Activated CD4-positive, alpha-beta T cell treated with anti-CD3 and anti-CD28 coated beads, Interleukin-2, amount 10 ng/mL, durations not matched to agents 7 days and 5 days (primary cell): ENCODE results near the gene ACOXL. TPM values are rescaled to one million over a fixed set of nuclear protein-coding genes. Genes with fewer than 3 reads are reported as not detected.
"Not testable (repeated sequence)": the region's sequence is repeated elsewhere in the genome, so short reads cannot be mapped to it uniquely, and the experiment has no call there.

Source experiments
- CTCF ChIA-PET: fragments of 350-600 bp; sonication (Branson Sonifier 250); formaldehyde crosslinking; loops from one replicate; lab custom pipeline; 2021; ENCODE audit warnings: antibody characterized with exemption; lab: Charles Lee
- POLR2A ChIA-PET: fragments of 350-600 bp; sonication (Branson Sonifier 250); formaldehyde crosslinking; loops from one replicate; lab custom pipeline; 2021; ENCODE audit warnings: antibody characterized with exemption; lab: Charles Lee
- DNase-seq: peaks from one replicate; pipeline ENCODE4 v3.0.0-alpha.2; 2020
- H3K27ac Mint-ChIP-seq: one replicate; pipeline ENCODE4 v1.8.0; 2021; ENCODE audit warnings: mild to moderate bottlenecking, moderate library complexity, mixed read lengths
- H3K27me3 Mint-ChIP-seq: one replicate; pipeline ENCODE4 v1.8.0; 2021; ENCODE audit warnings: mixed read lengths
- H3K36me3 Mint-ChIP-seq: one replicate; pipeline ENCODE4 v1.8.0; 2021; ENCODE audit warnings: low read depth, mixed read lengths
- H3K4me1 Mint-ChIP-seq: one replicate; pipeline ENCODE4 v1.8.0; 2021; ENCODE audit warnings: mixed read lengths
- H3K4me3 Mint-ChIP-seq: one replicate; pipeline ENCODE4 v1.8.0; 2021; ENCODE audit warnings: mild to moderate bottlenecking, moderate library complexity, mixed read lengths
- H3K9me3 Mint-ChIP-seq: one replicate; pipeline ENCODE4 v1.8.0; 2021; ENCODE audit warnings: mixed read lengths
- total RNA-seq, 2 experiments: library from RNA; stranded (reverse); gene quantifications; one replicate each; pipeline ENCODE4 v1.2.3, GENCODE V29; 2021

ACOXL gene
- total RNA-seq, 2 experiments from 2014 or later, result 0.15 TPM; not detected in 1

DNA sequence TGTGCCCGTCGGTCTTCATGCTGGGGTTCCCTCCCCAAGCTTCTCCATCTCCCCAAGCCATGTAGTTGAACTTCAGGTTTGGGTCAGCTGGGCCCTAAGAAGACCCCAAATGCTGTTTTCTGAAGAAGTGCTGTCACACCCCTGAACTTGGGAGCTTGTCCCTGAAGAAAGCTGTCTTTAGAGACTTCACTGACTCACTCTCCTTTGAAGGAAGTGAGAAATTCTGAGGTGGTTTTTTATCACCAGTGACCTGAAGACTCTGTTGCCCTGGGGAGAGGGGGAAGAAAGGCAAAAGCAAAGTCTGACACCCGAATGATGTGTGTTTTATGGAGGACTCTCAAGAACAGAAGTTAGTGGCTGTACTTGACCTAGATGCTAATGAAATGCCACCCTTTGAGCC, 304.8 kb downstream of the ACOXL start:
- Mint-ChIP-seq H3K36me3 (no peaks in the 10 kb centered on the region), H3K27ac (no peak overlapping the region), H3K4me1 (no peaks in the 10 kb centered on the region), H3K4me3 (no peak overlapping the region), H3K9me3 (no peaks in the 10 kb centered on the region), H3K27me3 (peaks cover 17% of the 10 kb centered on the region)
- CTCF ChIA-PET, result no interaction called here
- POLR2A ChIA-PET, result no interaction called here
- DNase-seq, result no peak

DNA sequence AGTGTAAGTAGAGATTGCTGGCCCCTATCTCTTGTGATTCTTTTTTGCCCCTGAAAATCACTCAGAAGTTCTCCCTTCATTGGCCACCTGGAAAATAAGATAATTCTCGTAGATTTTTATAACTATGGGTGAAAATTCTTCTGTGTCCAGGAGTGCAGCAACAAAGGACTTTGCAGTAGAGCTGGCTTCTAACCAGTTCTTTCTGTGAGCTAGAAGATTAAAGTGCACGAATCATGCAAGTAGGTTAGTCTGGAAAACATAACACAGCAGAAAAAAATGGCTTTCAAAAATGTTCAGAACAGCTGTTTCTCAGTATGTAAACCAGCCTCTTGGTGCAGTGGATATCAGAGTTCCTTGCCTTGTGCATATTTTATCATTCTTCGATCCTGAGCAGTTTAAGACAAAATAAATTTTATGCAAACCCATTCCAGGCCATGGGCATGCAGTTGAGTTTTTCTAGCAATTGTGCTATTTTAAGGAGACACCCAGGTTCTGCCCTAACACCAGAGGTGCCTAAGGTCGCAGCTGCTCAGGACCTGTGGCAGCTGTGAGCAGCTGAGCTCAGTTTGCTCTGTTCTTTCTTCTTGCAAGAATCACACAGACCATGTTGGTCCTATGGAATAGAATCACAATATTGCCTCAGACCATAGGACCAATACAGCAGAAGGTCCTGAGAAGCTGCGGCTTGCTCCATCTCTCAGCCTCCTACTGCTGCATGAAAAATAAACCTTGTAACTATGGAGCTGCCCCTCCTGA, 307.4 kb downstream of the ACOXL start:
- H3K27ac Mint-ChIP-seq, result no peak overlapping the region
- no peak for DNase-seq
- CTCF ChIA-PET, result interaction anchor here (1.0 kb wide), 1 partner anchor 14 kb away, joined by 3 read pairs; no protein-coding TSS in a partner anchor
- no peaks in the 10 kb centered on the region for H3K9me3 Mint-ChIP-seq
- H3K4me3 Mint-ChIP-seq, result no peak overlapping the region
- no peaks in the 10 kb centered on the region for H3K36me3 Mint-ChIP-seq
- POLR2A ChIA-PET, result no interaction called here
- H3K27me3 Mint-ChIP-seq, result peaks cover 9% of the 10 kb centered on the region
- H3K4me1 Mint-ChIP-seq, result peaks cover 1% of the 10 kb centered on the region

DNA sequence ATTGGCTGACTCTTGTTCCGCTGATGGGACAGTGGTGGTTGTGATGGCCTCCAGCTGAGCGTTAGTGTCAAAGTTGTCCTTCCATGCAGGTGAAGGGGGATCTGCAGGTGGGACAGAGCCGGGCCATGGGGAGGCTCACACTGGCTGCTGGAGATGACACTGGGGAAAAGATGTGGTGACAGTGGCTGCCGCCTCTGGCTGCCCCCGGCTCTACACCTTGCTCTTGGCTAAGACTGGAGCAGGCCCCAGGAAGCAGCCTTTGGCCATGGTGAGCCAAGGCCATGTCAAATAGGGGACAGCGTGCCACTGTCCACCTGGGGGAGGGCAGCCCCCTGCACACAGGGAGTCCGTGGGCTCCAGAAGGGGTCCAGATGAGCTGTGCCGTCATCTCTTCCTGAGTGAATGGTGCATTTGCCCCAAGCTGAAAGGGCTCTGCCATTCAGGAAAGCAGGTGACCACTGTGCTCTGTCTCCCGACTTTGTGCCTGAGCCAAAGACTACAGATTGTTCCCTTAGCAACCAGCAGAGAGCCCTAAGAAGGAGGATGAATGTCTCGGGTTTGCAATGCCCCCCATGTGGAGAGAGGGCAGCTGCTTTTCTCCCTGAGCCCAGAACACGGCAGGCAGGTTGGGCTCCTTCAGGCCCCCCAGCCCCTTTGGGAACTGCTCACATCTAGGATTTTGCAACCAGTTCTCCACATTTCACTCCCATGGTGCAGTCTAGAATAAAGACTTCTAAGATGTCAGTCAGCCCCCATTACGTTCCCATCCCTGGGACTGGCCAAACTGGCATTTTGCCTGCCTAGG, 309.2 kb downstream of the ACOXL start:
- Mint-ChIP-seq H3K4me3 (no peak overlapping the region), H3K27me3 (peaks cover 13% of the 10 kb centered on the region), H3K4me1 (peaks cover 1% of the 10 kb centered on the region), H3K36me3 (no peaks in the 10 kb centered on the region), H3K9me3 (peaks cover 8% of the 10 kb centered on the region), H3K27ac (no peak overlapping the region)
- ChIA-PET POLR2A (no interaction called here), CTCF (no interaction called here)
- DNase-seq, result no peak

DNA sequence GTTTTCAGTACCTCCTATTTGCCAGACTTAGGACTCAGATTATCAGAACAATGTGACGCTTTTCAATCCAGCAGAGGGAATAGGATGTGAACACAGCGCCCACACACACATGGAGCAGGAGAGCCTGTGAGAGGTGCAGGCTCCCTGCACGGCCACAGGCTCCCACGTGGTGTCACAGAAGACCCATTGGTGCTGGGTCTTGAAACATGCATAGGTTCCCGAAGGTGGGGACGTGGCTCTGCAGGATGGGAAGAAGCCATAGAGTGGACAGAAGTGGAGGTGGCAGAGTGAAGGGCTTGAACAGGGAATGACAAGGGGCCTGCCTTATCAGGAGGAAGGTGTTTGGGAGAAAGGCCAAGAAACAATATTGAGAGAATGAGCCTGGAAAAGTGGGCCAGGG, 309.9 kb downstream of the ACOXL start:
- Mint-ChIP-seq H3K9me3 (peaks cover 11% of the 10 kb centered on the region), H3K27ac (no peak overlapping the region), H3K27me3 (peaks cover 16% of the 10 kb centered on the region), H3K36me3 (no peaks in the 10 kb centered on the region), H3K4me3 (no peak overlapping the region), H3K4me1 (peaks cover 1% of the 10 kb centered on the region)
- no peak for DNase-seq
- ChIA-PET POLR2A (no interaction called here), CTCF (no interaction called here)

DNA sequence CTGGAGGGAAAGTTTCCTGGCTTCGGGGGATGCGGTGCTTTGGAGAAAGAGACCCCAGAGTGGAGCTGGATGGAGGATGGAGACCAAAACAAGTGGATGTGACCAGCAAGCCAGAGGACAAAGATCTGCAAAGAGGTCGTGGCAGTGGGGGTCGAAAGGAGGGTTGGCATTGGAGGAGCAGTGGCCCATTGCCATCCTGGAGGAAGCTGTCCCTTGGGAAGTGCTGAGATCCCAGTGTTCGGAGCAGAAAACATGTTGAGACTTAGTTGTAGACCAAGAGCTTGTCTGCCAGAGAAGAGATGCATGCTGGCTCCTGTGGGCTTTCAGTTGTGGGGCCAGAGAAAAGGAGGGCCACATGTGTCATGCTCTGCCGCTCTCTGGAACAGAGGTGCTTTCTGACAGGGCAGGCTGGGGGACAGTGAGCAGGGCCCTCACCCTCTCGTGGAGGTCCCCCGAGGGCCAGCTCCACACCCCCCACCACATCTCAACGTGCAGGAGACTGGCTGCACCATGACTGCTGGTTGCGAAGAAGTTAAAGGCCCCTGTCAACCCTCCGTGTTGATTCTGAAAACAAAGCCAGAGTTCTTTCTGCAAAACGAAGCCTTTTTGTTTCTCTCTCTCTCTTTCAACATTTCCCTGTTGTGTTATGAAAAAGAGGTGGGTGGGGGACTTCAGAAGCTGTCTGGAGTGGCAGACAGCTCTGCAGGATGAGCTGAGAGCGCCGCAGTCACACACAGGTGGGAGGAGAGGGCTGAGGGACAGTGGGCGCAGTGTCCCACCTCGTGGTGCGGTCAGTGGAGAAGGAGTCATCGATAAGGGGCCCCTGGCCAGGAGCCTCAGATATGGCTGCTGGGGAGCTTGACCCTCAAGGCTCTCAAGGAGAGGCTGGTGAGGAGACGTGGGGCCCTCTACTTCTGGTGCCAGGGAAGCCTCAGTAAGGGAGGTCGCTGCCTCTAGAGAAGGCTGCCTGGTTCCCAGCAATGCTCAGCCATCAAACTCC, 310.7 kb downstream of the ACOXL start:
- no peak for DNase-seq
- Mint-ChIP-seq H3K27me3 (peaks cover 18% of the 10 kb centered on the region), H3K36me3 (no peaks in the 10 kb centered on the region)

DNA sequence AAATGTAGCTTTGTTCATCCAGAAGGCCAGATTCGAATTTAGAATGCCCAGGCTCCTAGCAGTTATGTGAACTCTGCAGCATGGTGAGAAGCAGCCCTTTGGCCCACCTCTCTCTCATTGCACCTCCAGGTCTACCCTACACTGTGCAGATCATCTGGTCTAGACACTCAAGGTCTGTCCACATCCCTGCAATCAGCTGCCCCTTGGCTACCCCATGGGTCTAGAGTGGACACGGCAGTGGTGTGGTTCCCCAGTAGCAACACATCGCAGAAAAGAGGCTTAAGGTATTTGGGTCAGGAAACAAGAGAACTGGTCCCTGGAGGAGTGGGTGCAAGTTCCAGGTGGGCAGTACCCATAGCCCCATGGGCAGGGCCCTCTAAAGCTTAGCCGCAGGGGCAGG, 311.7 kb downstream of the ACOXL start:
- Mint-ChIP-seq H3K4me1 (peaks cover 1% of the 10 kb centered on the region), H3K36me3 (no peaks in the 10 kb centered on the region), H3K27me3 (peaks cover 15% of the 10 kb centered on the region), H3K4me3 (no peak overlapping the region), H3K27ac (no peak overlapping the region), H3K9me3 (peaks cover 11% of the 10 kb centered on the region)
- DNase-seq, result no peak
- ChIA-PET POLR2A (no interaction called here), CTCF (interaction anchor here (1.5 to 2.0 kb wide), 2 partner anchors 13 to 18 kb away, joined by 3 to 9 read pairs; no protein-coding TSS in a partner anchor)

More for the DNA sequence above, 310.7 kb downstream of the ACOXL start:
- POLR2A ChIA-PET, result no interaction called here
- CTCF ChIA-PET, result interaction anchor here (1.5 to 2.0 kb wide), 2 partner anchors 14 to 17 kb away, joined by 3 to 9 read pairs; no protein-coding TSS in a partner anchor
- Mint-ChIP-seq H3K27ac (no peak overlapping the region), H3K9me3 (peaks cover 11% of the 10 kb centered on the region), H3K4me1 (peaks cover 1% of the 10 kb centered on the region), H3K4me3 (no peak overlapping the region)

DNA sequence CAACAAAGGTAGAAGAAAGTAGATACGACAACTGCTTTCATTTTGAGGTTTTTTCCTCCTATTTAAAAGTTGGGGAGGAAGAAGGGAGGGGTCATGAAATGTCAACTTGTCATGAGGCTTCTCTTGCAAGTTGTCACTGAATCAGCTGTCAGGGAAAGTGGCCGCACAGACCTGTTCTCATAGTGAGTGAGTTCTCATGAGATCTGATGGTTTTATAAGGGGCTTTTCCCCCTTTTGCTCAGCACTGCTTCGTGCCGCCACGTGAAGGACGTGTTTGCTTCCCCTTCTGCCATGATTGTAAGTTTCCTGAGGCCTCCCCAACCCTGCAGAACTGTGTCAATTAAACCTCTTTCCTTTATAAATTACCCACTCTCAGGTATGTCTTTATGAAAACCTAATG, 312.9 kb downstream of the ACOXL start:
- DNase-seq, H3K4me3 Mint-ChIP-seq, POLR2A ChIA-PET, H3K4me1 Mint-ChIP-seq, CTCF ChIA-PET, H3K36me3 Mint-ChIP-seq, H3K27ac Mint-ChIP-seq: not testable (repeated sequence)
- H3K27me3 Mint-ChIP-seq, result peaks cover 13% of the 10 kb centered on the region
- H3K9me3 Mint-ChIP-seq, result peaks cover 11% of the 10 kb centered on the region

DNA sequence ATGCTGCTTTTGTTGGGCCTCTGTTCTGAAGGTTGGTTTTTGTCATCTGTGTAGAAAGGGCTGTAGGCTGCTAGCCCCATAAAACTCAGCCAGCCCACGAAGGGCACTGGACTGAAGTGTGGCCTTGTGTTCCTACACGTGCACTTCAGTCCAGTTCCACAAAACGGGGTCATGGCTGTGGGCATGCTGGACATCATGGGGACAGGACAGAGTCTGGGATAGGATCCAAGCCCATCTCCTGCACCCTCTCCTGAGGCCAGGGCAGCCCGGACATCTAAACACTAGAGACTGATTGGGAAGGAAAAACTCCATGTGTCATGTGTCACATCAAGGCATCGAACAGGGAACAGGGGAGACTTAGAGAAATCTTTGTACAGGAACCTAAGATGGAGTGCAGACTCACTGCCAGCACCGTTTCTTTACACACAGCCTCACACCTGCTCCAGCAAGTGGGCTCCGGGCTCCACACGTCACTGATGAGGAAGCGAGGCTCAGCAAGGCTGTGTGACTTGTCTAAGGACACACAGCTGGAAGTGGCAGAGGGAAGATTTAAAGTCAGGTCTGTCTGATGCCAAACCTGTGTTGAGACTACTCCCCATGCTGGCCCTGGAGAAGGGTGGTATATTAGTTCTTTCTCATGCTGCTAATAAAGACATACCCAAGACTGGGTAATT, 313.5 kb downstream of the ACOXL start:
- H3K27me3 Mint-ChIP-seq, result peaks cover 13% of the 10 kb centered on the region
- ChIA-PET CTCF (no interaction called here), POLR2A (no interaction called here)
- H3K27ac Mint-ChIP-seq, result no peak overlapping the region
- peaks cover 11% of the 10 kb centered on the region for H3K4me1 Mint-ChIP-seq
- no peak for DNase-seq
- H3K36me3 Mint-ChIP-seq, result no peaks in the 10 kb centered on the region
- H3K9me3 Mint-ChIP-seq, result peaks cover 11% of the 10 kb centered on the region
- H3K4me3 Mint-ChIP-seq, result no peak overlapping the region

DNA sequence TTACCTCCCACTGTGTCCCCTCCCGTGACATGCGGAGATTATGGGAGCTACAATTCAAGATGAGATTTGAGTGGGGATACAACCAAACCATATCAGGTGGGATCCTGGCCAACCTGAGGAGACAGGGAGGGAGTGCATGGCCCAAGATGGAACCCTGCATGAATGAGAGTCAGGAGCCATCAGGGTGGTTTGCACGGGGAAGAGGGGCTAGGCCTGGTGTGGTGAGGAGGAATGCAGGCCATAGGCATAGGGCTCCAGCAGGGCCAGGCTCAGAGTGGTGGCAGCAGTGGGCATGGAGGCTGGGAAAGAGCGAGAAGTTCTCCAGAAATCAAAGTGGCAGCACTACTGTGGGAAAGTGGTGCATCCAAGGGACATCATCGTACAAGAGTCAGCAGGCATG, 314.3 kb downstream of the ACOXL start:
- H3K9me3 Mint-ChIP-seq, result peaks cover 11% of the 10 kb centered on the region
- peaks cover 15% of the 10 kb centered on the region for H3K4me1 Mint-ChIP-seq
- POLR2A ChIA-PET, result no interaction called here
- no peaks in the 10 kb centered on the region for H3K36me3 Mint-ChIP-seq
- peaks cover 13% of the 10 kb centered on the region for H3K27me3 Mint-ChIP-seq
- H3K4me3 Mint-ChIP-seq, result no peak overlapping the region
- no peak overlapping the region for H3K27ac Mint-ChIP-seq
- no peak for DNase-seq
- CTCF ChIA-PET, result no interaction called here

DNA sequence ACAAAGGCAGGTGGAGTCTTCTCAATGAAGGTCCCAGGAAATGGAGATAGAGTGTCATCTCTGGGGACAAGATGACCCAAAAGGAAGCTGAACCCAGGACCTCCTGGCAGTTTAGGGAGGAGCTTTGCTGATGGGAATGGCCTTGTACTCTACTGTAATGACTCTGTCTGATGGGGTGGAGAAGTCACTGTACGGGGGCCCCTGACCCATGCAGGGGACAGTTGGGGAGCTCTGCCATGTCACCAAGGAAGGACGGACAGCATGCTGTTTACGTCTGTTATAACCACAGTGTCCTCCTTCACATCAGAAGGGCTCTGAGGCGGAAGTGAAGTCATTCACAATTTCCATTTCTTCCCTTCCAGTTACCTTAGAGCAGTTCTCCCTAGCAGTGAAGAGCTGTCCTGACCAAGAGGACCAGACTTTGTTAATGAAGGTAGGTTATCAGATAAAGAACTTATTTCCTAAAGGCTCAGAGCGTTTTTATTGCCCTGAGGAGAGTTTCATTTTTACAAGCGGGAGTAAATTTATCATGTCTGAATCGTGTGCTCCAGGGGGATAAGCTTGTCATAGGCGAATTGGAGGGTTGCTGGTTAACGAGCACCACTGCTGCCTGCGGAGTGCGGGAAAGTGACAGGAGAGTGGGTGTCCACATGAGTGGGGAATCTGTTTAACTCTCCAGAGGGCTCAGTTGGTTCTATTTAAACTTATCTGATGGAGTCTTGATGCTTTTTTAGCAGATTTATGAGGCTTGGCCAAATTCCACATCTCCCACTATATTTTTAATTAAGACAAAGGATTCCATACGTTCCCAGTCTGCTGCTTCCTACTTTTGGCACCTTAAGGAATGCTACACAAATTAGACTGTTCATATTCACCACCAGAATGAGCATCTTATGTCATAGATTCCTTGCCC, 316.7 kb downstream of the ACOXL start:
- Mint-ChIP-seq H3K9me3 (peaks cover 11% of the 10 kb centered on the region), H3K4me3 (no peak overlapping the region), H3K27me3 (peaks cover 10% of the 10 kb centered on the region), H3K27ac (no peak overlapping the region), H3K4me1 (peaks cover 13% of the 10 kb centered on the region), H3K36me3 (no peaks in the 10 kb centered on the region)
- no peak for DNase-seq
- ChIA-PET CTCF (interaction anchor here (1.5 kb wide), 1 partner anchor 71 kb away, joined by 4 read pairs; the partner anchor contains the start of gene BCL2L11), POLR2A (no interaction called here)
